NCI-H1436 treated with DMSO at 0.1 percent for 48 hours (cell line): ENCODE results near the gene RPS27.
A peak's percentile ranks its signal among the peaks of the same experiment; 100 is the strongest.
"Not testable (repeated sequence)": the region's sequence is repeated elsewhere in the genome, so short reads cannot be mapped to it uniquely, and the experiment has no call there.

Source experiments
- DNase-seq: peaks from one replicate; lab custom pipeline; 2025; lab: John Stamatoyannopoulos, UW

Gene RPS27

DNA sequence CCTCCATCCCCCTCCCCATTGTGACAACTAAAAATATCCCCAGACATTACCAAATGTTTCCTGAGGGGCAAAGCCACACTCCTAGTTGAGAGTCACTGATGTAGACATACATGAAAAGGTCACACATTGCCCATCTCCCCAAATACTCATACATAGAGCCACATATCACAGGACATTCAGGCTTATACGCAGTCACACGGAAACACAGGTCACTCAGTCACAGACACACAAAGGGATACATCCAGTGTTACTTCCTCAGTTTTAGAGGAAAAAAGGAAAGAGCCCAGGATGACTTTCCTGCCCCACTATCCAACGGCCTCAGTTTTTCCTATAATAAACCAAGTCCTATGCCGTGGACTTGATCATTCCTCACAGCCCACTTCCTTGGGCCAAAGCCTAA lies 29.1 kb upstream of the RPS27 start:
- no peak for DNase-seq

DNA sequence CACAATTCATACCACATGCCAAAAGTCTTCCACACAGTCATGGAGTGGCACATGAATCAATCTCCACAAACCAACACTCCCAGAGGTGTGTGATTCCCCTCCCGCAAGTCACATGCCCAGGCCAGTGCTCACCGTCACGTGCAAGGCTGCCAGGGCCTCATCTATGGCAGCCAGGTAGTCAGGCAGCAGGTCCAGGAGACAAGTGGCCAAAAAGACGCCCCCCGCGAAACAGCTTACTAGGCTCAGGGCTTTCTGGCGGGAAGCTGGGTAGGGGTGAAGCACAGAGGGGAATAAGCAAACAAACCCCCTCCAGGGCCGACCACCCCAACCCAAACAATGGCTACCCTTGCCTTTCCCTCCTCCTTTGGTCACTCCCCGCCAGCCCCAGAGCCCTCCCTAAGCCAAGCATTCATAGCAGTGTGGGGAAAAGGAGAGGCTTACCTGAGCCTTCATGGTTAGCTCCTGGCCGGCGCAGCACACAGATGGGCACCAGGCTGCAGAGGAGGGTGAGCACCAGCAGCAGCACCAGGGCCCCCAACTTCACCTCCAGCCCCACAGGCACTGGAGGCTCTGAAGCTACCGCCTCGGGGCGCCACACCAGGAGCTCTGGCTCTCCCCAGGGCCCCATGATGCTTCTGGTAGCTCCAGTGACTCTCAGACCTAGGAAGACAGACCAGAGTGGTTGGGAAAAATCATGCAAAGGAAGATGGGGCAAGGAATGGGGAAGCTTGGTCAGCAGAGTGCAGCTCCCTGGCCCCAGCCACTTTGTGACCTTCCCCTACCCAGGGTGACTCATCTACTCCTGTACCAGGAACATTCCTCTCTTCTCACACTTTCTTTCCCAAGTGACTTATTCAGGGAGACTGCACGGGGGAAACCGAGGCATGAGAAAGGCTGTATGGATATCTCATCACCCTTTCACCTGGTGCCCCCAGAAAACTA lies 28.2 kb upstream of the RPS27 start:
- no peak for DNase-seq

DNA sequence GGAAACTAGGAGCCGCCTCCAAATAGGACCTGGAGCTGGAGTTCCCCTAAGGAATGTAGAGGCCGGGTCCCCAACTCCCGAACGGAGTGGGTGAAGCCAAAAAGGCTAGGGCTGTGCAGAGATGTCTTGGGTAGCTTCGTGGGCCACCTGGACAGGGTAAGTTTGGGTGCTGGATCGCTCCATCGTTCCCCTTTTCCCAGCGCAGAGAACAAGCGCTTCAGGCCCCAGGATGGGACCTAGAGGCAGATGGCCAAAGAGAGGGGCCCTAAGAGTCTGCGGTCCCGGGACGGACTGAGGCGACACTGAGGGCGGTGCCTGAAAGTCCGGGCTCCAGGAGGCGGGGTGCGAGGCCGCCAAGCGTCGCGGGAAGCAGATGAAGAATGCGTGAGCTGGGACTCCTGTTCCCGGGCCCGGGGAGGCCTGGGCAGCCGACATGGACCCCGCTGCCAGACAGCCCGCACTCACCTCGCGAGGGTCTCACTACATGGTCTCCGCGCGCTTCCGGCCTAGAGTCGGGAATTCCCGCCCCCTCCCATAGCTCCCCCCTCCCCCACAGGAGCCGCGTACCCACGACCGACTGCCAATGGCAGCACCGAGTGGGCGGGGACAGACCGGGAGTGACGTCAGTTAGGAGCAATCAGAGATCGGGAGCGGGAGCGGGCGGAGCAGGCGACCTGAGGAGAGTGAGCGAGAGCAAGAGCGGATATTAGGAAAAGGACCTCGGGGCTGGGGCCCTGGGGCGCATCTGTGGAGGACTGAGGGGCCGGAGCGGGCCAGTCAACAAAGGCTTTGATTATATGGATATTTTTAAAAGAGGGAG lies 27.3 kb upstream of the RPS27 start, which contains the start of gene SLC39A1:
TSS of gene SLC39A1 (minus strand) at position 508 of the 820 bp plus-strand sequence. CDS start 822 bp downstream, outside the sequence.
- peak; percentile 86 for DNase-seq

DNA sequence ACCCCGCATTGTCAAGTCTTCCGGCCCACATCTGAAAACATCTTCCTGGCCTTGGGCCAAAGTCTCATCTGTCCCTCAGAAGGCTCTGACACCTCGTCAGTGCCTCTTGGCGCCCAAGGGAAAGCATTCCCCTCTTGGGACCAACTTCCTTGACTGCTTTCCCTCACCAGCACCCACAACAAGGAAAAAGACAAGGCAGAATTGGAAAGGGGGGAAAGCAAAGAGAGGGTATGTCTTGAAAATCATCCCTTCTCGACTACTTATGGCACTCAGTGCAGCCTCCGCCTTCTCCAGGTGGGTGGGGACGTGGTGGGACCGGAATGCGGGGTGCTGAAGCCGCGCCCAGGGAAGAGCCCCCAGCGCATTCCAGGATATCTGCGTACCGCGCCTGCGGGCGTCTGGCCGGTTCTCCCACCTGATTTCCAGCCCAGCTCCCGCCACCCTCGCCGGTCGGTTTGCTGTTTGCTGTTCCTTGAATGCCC lies 26.7 kb upstream of the RPS27 start:
- no peak for DNase-seq

DNA sequence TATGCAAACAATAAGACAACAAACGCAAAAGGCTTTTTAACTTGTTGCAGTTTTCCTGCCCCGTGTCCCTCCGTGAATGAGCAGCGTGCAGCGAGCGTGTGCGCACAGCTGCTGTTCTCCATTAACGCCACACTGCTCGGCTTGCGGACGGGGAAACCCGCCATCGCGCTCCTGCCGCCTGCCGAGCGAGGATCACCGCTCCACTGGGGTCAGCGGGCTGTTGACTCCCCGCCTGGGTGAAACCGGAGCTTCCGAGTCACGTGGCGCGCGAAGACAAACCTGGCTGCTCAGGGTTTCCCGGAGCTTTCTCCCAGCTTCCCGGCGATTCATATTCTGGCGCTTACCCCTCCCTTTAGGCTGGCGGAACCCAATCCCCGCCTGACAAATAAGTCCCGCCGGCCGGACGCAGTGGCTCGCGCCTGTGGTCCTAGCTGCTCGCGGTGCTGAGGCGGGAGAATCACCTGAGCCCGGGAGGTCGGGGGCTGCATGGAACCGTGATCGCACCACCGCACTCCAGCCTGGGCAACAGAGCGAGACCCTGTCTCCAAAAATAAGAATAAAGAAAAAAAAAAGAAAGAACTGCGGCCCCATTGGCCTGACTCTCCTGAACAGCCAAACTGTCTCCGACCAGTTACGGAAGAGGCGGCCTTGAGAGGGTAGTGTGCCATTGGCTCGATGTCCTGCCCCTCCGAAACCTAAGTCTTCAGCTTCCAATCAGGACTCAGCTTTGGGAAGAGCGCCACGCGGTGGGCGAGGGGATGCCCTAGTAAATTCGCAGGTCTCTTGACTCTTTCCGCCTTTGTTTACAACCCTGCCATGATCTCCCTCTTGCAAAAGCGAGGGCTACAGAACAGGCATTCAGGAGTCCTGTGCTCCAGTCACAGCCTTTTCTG lies 23.2 kb upstream of the RPS27 start, which contains the start of gene CREB3L4:
TSS of gene CREB3L4 (plus strand) at position 796 of the 893 bp plus-strand sequence. CDS start 624 bp downstream, outside the sequence.
- DNase-seq = peak; percentile 97

DNA sequence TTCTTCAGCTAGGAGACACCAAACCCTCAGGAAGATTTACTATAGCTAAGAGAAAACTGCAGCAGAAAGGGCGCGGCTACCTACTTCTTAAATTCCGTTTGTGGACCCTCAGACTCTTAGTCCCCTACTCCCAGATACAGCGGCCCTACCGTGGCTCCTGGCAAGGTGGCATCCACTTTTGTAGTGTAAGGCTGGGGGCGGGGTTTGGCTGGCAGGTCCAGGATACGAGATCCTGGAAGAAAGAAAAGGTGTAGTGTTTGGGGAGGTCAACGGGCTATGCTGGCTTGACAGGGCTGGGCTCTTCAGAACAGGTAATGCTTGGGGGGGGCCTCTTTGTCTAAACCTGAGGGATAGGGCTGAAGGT lies 22.6 kb upstream of the RPS27 start:
- no peak for DNase-seq

DNA sequence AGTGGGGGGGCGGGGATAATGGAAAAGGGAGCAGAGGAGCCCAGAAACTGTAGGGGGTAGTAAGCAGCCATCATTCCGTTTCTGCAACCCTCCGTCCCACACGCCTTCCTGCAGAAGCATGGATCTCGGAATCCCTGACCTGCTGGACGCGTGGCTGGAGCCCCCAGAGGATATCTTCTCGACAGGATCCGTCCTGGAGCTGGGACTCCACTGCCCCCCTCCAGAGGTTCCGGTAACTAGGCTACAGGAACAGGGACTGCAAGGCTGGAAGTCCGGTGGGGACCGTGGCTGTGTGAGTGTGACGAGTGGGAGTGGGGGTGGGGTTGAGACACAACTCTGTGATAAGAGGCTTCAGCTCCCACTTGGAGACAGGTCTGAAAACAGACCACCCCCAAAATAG lies 22.2 kb upstream of the RPS27 start:
- no peak for DNase-seq

DNA sequence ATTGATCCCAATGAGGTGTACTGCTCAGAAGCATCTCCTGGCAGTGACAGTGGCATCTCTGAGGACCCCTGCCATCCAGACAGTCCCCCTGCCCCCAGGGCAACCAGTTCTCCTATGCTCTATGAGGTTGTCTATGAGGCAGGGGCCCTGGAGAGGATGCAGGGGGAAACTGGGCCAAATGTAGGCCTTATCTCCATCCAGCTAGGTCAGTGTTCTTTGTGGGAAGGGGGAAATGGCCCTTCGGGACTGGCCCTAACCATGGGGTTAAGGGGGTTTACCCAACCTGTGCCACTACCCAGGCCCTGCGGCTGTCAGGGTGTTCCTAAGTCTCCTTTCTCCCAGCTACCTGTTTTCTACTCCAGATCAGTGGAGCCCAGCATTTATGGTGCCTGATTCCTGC lies 21.6 kb upstream of the RPS27 start:
- no peak for DNase-seq

DNA sequence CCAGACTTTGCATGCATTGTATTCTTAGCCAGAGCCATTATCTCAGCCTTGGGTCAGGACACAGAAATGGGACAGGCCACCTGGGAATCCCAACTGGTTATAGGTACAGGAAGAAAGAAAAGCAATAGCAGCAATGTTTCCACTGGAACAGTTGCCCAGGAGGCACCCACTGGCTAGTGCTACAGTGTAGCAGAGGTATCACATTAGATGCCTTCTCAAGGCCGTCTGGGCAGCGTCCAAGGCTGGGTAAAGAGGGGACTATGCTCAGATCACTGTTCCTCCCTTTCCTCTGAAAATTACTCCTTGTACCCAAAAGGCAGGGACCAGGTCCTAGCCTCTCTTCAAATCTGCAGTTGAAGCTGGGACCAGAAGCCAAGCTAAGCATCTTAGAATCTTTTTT lies 20.2 kb upstream of the RPS27 start:
- DNase-seq = no peak

DNA sequence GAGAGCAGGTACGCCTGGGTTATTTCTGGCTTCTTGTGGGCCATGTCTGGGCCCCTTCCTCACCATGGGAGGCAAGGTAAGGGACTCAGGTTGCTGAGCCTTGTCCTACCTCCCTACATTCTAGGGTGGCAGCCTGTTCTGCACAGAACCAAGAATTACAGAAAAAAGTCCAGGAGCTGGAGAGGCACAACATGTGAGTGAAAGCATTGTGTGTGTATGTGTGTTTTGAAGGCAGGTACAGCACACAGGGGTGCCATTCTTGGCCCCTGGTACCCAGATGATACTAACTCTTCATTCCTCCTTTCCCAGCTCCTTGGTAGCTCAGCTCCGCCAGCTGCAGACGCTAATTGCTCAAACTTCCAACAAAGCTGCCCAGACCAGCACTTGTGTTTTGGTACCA lies 17.5 kb upstream of the RPS27 start:
- DNase-seq = no peak

DNA sequence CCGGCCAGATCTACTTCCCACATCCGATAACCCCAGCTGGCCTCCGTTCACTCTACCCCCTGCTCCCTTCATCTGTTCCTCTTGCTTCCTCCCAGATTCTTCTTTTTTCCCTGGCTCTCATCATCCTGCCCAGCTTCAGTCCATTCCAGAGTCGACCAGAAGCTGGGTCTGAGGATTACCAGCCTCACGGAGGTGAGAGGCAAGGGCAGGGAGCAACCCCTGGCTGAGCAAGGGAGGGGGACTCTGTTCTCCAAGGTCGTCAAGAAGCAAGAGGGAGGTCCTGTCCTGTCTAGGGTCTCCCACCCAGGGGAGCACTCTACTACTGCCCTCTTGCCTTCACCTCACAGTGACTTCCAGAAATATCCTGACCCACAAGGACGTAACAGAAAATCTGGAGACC lies 17.0 kb upstream of the RPS27 start:
- DNase-seq = no peak

DNA sequence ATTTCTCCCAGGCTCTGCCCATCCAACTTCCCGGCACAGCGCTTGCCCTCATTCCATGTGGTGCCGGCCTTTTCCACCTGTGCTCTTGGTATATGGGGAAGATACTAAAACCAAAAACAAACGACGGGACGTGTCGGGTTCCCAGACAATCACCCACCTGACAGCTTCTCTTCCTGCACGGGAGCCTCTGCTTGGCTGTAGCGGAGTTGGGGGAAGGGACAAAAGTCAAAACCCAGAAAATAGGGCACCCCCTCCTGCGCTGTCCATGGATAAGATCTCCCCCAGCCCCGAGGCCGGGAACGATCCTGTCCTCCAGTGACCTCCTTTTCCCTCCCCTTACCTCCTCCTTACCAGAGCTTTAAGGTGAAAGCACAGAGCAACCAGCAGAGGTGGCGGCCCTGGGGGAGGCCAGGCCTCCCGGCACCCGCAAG lies 13.7 kb upstream of the RPS27 start:
- no peak for DNase-seq

DNA sequence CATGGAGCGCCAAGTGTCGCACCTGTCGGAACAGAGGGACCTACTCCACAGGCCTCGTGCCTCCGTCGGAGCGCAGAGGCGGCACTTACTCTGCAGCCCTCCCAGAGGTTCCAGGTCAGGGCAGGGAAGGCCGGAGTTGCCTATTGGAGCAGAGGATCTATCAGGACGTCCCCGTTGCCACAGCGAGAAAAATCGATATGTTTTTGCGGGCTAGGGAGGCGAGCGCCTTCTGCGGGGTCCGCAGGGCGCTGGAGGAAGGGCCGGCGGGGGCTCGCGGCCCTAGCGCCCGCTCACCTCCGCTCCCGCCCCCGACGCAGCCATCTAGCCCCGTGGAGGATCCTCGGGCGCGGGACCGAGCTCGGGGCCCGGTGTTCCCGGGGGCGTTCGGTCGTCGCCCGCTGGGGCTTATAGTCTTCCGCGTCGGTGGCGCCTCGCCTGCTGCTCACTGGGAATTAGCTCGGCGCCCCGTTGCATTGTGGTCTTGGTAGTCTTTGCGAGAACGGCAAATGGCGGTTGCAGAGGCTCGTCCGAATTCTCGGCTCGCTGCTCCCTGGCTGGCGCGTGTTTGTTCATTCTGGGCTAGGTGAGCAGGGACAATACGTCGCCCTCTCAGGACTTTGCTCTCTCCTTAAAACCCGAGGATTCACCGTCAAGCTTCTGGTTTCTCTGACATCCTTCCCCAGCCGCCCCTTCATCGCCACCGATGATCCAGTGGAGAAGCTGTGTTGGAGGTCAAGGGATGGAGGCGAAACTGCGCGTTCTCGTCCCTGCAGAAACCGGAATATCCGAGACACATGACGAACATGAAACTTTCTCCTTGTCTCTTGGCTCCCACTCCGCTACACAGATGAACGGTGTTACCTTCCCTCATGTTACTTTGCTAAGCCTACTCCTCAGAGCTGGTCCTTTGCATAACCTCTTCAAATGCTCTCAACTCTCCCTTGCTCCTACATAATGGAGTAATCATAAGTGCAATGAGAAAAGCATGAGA lies 13.0 kb upstream of the RPS27 start, which contains the start of gene JTB:
TSS of gene JTB (minus strand) at position 425 of the 991 bp plus-strand sequence. CDS start at position 3, 422 bp downstream.
- peak; percentile 17 for DNase-seq

DNA sequence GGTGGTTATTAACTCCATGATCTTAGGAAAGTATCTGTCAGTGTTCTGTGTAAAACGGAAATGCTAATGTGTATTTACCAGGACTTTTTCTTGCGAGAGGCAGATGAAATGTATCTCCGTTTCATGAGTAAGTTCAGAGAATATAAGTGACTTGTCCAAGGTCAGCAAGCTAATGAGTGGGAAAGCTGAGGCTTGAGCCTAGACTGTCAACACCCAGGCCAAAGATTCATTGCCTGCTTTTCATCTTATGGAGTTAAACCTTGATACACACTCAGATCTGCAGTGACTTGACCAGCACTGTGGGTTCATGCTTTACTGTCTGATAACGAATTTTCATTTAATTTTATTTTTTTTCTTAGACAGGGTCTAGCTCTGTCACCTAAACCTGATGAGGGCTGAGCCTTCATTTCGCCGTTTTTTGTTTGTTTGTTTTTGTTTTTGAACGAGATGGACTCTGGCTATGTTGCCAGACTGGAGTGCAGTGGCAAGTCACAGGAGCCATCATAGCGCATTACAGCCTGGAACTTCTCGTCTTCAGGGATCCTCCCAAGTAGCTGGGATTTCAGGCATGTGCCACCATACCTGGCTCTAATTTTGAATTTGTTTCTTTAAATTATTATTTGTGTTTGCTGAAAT lies 12.2 kb upstream of the RPS27 start:
- DNase-seq = no peak

DNA sequence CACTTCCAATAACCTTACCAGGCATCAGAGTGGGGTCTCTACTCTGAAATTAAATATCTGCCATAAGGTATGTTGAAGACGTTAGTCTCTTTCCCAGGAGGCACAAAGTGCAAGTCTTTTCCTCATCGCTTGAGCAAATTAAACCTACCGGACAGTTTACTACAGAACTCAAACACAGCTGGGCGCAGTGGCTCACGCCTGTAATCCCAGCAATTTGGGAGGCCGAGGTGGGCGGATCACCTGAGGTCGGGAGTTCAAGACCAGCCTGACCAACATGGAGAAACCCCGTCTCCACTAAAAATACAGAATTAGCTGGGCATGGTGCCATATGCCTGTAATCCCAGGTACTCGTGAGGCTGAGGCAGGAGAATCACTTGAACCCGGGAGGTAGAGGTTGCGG lies 11.5 kb upstream of the RPS27 start:
- DNase-seq = not testable (repeated sequence)

DNA sequence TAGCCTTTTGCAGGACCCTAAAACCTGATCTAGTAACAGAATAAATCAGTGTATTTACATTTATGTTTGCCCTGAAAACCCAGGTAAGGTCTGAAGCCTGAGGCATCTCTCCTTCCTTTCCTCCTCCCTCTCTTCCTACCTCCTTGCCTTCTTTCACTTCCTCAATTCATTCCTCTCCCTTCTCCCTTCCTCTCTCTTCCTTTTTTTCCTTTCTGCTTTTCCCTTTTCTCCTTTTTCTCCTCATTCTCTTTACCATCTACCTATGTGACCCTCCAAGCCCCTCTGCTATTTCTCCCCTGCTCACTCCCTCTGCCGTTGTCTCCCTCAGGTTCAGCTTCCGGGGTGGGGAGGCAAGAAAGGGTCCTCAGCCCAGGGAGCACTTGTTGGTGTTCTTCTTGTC lies 8.8 kb upstream of the RPS27 start:
- not testable (repeated sequence) for DNase-seq

DNA sequence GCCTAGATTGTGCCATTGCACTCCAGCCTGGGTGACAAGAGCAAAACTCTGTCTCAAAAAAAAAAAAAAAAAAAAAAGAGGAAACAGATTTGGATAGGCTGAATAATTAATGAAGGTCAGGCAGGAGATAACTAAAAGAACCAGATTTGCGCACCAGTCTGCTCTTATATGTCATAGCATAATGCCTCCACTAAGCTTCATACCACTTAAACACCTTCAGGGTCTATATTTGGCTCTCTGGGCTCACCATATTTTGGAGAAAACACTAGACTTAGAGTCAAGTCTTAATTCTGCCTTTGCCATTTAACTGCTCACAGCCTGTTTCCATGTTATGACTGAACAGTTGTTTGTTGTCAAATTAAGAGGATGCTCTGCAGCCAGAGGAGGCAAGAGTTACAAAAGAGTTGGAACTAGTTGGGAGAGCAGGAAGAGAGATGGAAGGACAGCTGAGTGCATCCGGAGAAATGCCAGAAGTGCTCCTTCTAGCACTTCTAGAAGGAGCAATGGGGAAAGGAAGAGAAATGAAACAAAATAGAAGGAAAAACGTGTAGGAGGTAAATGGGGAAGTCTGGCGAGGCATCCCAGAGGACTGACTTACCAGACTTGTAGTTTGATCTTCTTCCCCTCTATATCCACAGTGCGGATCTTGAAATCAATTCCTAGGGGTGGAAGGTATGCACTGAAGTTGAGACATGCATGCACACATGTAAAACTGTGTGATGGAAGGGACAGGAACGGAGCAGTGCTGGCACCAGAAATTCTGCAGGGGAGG lies 6.3 kb upstream of the RPS27 start:
- DNase-seq = no peak

DNA sequence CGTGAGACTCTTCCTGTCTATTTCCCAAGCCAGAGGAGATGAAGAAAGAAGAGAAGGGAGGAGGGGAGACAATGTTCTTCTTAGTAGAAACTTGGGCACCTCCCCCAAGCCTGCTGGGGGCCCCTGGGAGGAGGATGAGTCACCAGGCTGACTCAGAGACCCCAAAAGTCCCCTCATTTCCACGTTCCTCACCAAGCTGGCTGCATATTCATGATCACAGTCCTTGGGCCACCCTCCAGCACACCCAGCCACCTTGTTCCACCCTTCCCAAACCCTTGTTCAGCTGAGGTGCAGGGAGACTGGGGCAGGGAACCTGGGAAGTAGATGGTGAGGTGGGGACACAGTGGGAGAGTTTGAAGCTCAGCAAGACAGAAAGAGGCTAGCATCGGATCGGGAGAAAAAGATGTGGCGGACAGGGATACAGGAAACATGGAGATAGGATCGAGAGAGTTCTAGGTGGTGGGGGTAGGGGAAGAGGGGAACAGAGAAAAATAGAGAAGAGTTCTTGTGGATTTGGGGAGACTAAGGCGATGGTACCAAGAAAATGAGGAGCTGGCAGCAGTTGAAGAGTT lies 5.1 kb upstream of the RPS27 start:
- DNase-seq = no peak
